ENCODE results near the gene MYO9A. TPM values are rescaled to one million over a fixed set of nuclear protein-coding genes. Genes with fewer than 3 reads are reported as not detected.

The MYO9A gene
- total RNA-seq, 1 donor from 2014 or later, result 31.4 TPM

GRCh38 chr15:71821547-71822129, 296.3 kb downstream of the MYO9A start:
- intact Hi-C loops (cut with DNase I), result no loop called here
- no peak for DNase-seq (ENCODE audit: low spot score)

GRCh38 chr15:71820127-71820526, 297.8 kb downstream of the MYO9A start:
- no peak for DNase-seq (ENCODE audit: low spot score)
- intact Hi-C loops (cut with DNase I), result no loop called here

DNA sequence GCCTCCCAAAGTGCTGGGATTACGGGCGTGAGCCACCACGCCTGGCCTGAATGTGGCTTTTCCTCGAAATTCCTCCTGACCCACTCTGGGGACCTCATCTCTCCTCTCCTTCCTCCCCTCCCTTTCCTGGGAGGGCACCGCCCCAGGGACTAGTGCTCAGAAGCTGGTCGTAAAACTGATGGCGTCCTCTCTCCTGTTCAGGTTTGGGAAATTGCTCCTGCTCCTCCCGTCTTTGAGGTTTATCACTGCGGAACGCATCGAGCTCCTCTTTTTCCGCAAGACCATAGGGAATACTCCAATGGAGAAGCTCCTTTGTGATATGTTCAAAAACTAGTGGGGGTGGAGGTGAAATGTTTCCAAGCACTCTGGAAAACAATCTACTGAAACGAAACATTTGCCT, 300.6 kb downstream of the MYO9A start:
- DNase-seq (ENCODE audit: low spot score), result no peak
- intact Hi-C loops (cut with DNase I), result no loop called here

GRCh38 chr15:71815301-71815700, 302.6 kb downstream of the MYO9A start:
- intact Hi-C loops (cut with DNase I), result no loop called here
- no peak for DNase-seq (ENCODE audit: low spot score)

DNA sequence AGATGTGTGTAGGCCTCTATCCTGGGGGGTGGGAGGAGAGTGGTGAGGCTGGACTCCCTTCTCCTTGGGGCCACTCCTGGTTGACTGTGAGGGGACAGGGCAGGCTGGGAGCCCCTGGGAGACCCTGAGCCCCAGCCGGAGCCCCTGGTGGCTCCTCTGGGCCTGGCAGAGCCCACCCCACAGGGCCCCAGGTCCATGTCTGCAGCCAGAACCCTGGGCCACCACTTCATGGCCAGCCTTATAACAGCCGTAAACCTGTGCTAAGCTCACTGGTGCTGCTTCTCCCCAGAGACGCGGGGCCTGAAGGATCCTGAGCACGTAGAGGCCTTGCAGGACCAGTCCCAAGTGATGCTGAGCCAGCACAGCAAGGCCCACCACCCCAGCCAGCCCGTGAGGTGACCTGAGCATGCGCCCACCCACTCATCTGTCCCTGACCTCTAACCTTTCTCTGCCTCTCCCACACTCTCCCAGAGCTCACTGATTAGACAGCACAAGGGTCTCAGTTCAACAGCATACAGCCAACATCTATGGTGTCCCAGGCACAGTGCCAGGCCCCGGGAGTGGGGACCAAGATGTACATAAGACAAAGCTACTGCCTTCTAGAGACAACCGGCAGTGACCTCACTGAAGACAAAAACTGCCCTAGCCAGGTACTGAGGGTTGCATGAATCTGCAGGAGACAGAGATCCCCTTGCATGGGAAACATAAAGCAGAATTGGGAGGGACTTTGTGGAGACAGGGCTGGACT, 304.1 kb downstream of the MYO9A start:
- intact Hi-C loops (cut with DNase I), result no loop called here

DNA sequence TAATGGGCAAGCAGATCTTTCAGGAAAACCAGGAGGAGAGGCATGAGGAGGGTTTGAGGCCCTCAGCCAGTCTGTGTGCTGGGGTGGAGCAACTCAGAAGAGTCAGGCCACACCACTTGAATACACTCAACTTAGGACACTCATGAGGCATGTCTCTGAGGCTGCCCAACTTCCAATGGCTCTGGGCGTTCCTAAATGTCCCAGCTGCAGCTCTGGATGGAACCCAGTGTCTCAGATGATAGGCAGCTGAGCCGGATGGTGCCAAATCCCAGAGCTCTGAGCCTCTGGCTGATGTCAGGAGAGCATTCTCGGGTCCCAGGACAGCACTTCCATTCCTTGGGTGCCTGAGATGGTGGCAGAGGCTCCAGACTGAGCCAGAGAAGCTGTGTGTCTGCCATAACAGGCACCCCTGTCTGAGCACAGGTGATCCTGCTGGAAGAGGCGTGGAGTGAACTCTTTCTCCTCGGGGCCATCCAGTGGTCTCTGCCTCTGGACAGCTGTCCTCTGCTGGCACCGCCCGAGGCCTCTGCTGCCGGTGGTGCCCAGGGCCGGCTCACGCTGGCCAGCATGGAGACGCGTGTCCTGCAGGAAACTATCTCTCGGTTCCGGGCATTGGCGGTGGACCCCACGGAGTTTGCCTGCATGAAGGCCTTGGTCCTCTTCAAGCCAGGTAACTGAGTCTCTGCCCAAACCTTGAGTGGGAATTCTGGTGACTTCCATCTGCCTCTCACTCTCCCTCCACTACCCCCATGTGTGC, 304.8 kb downstream of the MYO9A start:
- intact Hi-C loops (cut with DNase I), result no loop called here
- no peak for DNase-seq (ENCODE audit: low spot score)

More for the DNA sequence above, 304.1 kb downstream of the MYO9A start:
- DNase-seq (ENCODE audit: low spot score), result no peak

DNA sequence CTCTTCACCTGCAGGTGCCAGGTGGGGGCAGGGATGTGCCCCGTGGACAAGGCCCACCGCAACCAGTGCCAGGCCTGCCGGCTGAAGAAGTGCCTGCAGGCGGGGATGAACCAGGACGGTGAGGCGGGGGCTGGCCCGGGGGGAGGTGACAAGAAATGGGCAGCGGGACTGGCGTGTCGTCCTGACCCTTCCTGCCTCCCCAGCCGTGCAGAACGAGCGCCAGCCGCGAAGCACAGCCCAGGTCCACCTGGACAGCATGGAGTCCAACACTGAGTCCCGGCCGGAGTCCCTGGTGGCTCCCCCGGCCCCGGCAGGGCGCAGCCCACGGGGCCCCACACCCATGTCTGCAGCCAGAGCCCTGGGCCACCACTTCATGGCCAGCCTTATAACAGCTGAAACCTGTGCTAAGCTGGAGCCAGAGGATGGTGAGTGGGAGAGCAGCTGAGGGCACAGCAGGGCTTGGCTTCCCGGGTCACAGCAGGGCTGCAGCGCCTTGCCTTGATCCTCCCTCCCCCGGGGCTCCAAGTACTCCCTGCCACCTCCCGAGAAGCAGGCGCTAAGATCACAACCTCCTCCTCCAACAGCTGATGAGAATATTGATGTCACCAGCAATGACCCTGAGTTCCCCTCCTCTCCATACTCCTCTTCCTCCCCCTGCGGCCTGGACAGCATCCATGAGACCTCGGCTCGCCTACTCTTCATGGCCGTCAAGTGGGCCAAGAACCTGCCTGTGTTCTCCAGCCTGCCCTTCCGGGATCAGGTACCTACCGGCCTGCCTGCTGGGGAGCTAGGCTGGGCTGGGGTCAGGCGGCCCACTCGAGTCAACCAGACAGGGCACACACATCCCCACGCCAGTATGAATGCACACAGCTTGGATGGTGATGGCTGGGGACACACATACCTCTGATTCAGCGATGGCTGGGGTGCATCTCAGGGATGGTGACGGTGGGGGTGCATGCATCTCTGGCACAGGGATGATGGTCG, 305.9 kb downstream of the MYO9A start:
- no peak for DNase-seq (ENCODE audit: low spot score)
- intact Hi-C loops (cut with DNase I), result no loop called here

DNA sequence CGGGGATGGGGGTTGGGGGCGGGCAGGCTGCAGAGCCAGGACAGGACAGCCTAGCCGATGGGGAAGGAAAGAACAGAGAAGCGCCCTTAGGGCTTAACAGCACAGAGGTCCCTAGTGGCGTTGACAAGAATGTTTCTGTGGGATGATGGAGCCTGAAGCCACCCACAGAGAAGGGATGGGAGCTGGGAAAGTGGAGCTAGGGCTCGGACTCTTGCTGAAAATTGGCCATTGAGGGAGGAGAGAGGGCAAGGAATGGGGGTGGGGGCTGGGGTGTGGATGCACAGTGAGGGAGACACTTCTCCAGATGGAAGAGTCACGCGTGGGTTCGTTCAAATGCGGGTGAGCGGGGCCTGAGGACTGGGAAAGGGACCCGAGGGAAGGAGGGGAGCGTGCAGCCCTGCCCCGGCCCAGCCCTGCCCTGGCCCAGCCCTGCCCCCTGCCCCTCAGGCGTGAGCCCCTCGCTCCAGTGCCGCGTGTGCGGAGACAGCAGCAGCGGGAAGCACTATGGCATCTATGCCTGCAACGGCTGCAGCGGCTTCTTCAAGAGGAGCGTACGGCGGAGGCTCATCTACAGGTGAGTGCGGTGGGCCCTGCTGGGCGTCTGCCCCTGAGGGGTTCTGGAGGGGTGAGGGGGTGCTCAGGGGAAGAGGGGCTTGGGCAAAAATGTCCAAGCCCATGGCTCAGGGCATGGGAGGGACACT, 306.8 kb downstream of the MYO9A start:
- intact Hi-C loops (cut with DNase I), result no loop called here

GRCh38 chr15:71810256-71811035, 307.5 kb downstream of the MYO9A start, which contains the start of gene NR2E3:
Gene NR2E3, plus strand, starts transcription at chr15:71810554. Its CDS starts 190 bp downstream, at chr15:71810744.
- DNase-seq (ENCODE audit: low spot score), result no peak
- intact Hi-C loops (cut with DNase I), result no loop called here

More for the DNA sequence above, 306.8 kb downstream of the MYO9A start:
- no peak for DNase-seq (ENCODE audit: low spot score)

DNA sequence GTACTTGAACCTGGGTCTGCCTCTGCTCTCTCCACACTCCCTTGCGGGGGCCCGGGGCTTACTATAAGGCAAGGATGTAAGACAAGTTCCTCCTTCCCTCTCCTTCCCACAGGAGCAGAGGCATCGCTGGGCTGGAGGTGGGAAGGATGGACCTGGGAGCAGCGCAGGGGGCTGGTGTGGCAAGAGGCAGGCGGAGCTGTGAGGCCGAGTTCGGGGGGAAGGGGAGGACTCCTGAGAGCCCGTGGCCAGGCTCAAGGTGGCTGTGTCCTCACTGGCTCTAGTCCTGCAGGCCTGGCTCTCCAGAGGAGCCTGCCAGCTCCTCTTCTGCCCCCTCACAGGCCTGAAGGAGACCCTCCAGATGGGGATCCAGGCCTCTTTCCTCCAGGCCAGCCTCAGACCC, 308.6 kb downstream of the MYO9A start:
- intact Hi-C loops (cut with DNase I), result loop anchor here (10.0 kb wide), 1 partner anchor 345 kb away; no protein-coding TSS in a partner anchor
- no peak for DNase-seq (ENCODE audit: low spot score)

DNA sequence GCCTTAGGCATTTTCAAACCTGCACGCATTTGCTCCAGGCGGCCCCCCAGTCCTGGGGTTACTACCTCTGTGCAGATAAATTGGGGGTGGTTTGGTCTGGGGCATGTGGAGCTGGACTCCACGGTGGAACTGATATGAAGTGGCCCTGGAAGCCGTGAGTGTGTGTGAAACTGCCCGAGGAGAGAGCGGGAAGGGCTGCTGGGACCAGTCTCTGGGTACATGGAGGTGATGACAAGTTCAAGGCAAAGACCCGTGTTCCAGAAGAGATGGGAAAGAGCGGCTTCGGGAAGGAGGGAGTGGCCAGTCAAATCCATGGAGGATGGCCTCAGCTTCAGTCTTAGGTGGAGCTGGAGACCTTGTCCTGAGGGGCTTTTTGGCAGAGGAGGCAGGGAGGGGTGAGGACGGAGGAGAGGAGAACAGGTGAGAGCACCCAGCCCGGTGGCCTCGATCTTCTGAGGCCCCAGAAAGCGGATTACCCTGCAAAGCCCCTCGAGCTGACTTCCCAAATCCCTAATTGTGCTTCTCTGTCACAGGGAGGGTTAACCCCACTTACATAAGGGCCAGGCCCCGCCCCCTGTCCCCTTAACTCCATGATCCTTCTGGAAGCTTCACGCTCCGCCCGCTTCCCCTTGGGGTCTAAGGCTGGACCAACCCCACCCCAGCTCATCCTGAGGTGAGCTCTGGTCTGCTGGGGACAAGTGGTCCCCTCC, 309.5 kb downstream of the MYO9A start:
- DNase-seq (ENCODE audit: low spot score), result no peak
- intact Hi-C loops (cut with DNase I), result loop anchor here (10.0 kb wide), 1 partner anchor 346 kb away; no protein-coding TSS in a partner anchor

- intact Hi-C loops (cut with DNase I), result loop anchor here (10.0 kb wide), 1 partner anchor 347 kb away; no protein-coding TSS in a partner anchor
- DNase-seq (ENCODE audit: low spot score), result no peak
Measured at GRCh38 chr15:71807691-71808091, 310.3 kb downstream of the MYO9A start.

DNA sequence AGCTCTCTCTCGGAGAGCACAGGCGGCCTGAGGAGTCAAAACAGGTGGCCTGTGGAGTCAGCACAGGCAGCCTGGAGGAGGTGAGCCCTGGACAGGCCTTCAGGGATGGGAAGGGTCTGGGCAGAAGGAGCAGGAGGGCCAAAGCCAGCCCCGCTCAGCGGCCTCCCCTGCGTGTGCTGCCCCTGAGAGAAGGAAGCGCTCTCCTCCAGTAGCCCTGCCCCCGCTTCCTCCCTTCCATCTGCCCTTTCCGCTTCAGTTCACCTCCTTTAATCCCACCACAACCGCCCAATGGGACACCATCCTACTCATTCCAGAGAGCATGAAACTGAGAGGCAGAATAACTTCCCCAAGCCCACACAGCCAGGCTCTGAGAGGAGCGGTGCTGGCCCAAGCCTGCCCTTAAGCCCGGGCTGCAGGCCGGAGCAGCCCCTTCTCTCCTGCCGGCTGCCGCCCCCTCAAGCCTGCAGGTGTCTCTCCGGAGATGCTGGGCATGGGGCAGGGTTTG, 310.8 kb downstream of the MYO9A start:
- DNase-seq (ENCODE audit: low spot score), result no peak
- intact Hi-C loops (cut with DNase I), result loop anchor here (10.0 kb wide), 1 partner anchor 348 kb away; no protein-coding TSS in a partner anchor

DNA sequence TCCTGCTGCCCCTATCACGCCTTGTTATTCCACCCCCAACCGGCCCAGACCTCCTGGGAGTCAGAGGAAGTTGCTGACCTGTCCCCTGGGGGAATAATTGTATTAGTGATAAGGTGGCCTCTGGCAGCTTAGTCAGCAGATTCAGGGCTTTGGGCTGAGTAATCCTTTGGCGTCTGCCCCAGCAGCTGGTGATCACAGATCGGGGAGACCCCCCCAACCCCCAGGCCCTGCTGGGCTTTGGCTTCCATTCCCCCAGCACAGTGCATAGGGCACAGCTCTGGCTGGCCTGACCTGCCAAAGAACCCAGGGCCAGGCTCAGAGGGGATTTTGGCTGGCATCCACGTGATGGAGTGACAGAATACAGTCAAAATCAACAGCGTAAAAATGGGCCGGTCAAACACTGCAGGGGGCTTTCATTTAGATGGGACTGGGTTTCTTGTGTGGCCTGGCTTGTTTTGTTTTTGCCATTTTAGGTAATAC, 311.5 kb downstream of the MYO9A start:
- no peak for DNase-seq (ENCODE audit: low spot score)
- intact Hi-C loops (cut with DNase I), result loop anchor here (10.0 kb wide), 1 partner anchor 348 kb away; no protein-coding TSS in a partner anchor

DNA sequence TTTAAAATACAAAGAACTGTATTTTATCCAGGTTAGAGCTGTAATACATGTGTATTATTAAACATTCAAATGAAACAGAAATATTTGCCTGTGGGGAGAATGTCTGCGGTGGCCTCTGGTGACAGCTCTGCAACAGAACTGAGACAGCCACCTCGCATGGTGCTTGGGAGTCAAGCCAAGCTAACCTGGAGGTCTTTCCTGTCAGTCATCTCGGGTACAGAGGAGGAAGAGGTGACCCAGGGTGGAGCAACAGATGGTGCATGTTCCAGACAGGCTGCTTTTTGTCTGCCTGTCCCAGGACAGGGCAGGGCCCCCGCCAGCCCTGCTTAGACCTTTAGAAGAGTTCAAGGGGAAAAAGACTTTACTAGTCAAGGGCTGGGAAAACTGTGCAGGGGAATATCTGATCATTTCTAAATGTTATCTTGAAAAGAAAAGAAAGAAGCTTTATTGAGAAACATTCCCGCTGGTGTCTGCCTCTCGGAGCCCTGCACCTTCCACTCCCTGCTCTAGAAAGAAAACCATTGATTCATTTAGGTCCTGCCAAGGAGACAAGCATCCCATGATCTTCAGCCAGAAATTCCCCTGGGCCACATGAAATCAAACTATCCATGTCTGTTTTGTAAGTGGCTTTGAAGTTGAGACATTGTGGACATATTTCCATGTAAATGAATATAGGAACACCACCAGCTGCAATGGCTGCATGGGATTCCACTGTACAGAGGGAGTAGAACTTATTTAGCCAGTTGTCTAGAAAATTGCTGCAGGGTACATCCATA, 313.1 kb downstream of the MYO9A start:
- DNase-seq (ENCODE audit: low spot score), result no peak
- intact Hi-C loops (cut with DNase I), result loop anchor here (5.0 to 10.0 kb wide), 3 partner anchors 63 to 363 kb away; no protein-coding TSS in a partner anchor

- intact Hi-C loops (cut with DNase I), result loop anchor here (5.0 to 10.0 kb wide), 3 partner anchors 62 to 362 kb away; no protein-coding TSS in a partner anchor
Measured at GRCh38 chr15:71804226-71804625, 313.7 kb downstream of the MYO9A start.

More at GRCh38 chr15:71804226-71804625, 313.7 kb downstream of the MYO9A start:
- no peak for DNase-seq (ENCODE audit: low spot score)

Data from cardiac septum (tissue), 1 donor.